CD4-positive, alpha-beta T cell treated with Interleukin-10 for 1 hour (primary cell): Measurements from ENCODE around the gene CES5A.
"Not testable (repeated sequence)": the region's sequence is repeated elsewhere in the genome, so short reads cannot be mapped to it uniquely, and the experiment has no call there.

Experiments used
- DNase-seq: peaks from one replicate; pipeline ENCODE4 v3.0.0-alpha.2; 2020

The CES5A gene, protein sequence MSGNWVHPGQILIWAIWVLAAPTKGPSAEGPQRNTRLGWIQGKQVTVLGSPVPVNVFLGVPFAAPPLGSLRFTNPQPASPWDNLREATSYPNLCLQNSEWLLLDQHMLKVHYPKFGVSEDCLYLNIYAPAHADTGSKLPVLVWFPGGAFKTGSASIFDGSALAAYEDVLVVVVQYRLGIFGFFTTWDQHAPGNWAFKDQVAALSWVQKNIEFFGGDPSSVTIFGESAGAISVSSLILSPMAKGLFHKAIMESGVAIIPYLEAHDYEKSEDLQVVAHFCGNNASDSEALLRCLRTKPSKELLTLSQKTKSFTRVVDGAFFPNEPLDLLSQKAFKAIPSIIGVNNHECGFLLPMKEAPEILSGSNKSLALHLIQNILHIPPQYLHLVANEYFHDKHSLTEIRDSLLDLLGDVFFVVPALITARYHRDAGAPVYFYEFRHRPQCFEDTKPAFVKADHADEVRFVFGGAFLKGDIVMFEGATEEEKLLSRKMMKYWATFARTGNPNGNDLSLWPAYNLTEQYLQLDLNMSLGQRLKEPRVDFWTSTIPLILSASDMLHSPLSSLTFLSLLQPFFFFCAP

GRCh38 chr16:55875273-55875672 is at the start of gene CES5A:
Gene CES5A, minus strand, starts transcription at chr16:55875373. Its CDS starts 152 bp downstream, at chr16:55875221.
- DNase-seq, result no peak

DNA sequence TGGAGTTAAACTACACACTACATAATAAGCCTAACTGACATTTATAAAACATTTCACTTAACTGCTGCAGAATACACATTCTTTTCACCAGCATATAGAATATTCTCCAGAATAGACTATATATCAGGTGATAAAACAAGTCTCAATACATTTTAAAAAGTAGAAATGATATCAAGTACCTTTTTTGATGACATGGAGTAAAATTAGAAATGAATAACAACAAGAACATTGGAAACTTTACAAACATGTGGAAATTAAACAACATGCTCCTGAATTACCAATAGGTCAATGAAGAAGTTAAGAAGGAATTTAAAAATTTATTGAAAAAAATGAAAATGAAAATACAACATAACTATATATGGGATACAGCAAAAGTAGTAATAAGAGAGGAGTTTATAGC is 47.5 kb upstream of the CES5A start:
- DNase-seq, result no peak

DNA sequence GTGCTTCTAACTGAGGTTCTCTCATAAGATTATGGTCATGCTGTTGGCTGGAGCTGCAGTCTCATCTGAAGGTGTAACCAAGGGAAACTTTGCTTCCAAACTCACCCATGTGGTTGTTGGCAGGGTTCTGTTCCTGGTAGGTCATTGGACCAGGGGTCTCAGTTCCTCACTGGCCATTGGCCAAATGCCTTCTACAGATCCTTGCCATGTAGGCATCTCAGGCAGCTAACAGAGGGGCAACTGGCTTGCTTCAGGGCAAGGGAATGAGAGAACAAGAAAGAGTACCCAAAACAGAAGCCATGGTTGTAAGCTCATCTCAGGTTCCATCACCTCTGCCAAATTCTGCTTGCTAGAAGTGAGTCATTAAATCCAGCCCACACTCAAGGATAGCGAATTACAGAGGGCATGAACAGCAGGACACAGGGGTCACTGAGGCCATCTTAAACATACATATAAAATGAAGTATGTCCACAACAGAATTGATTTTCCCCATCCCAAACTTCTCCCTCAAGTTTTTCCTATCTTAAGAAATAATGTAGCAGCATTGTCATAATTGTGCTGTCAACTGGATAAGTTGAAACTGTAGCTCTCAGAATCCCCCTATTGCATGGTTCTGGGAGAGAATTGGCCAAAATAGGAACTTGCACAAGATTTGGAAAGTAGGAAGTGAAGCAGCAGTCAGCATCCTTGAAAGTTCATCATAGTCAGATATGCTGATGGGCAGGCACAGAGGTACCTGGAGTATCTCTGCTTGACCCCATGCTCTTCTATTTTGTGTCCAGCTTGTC is 42.4 kb upstream of the CES5A start:
- no peak for DNase-seq

GRCh38 chr16:55915096-55915827 is 40.1 kb upstream of the CES5A start:
- DNase-seq, result no peak

- DNase-seq, result no peak
These were observed 39.2 kb upstream of the CES5A start for GRCh38 chr16:55914383-55914782.

DNA sequence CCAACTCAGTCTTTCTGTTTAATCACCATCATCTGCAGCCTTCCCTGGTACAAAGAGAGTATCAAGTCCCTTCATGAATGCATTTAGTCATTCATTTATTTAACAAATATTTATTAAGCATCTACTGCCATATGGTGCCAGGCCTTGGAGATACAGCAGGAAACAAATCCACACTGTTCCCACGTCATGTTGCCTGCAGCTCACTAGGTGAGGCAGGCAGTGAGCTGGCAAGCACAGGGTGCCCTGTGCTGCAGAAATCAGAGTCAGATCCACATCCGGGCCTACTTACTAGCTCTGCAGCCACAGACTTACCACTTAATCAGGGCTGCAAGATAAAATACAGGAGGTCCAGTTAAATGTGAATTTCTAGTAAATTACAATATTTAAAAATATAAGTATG is 38.5 kb upstream of the CES5A start:
- DNase-seq, result no peak

DNA sequence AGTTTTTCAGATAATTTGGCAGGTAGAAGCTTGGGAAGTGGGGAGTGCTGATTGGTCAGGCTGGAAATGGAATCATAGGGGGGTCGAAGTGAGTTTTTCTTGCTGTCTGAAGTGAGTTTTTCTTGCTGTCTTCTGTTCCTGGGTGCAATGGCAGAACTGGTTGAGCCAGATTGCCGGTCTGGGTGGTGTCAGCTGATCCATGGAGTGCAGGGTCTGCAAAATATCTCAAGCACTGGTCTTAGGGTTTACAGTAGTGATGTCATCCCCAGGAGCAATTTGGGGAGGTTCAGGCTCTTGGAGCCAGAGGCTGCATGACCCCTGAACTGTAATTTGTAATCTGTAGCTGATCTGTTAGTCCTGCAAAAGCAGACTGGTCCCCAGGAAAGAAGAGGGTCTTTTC is 37.9 kb upstream of the CES5A start:
- DNase-seq, result not testable (repeated sequence)

- no peak for DNase-seq
These were observed 36.8 kb upstream of the CES5A start for GRCh38 chr16:55912022-55912421.

DNA sequence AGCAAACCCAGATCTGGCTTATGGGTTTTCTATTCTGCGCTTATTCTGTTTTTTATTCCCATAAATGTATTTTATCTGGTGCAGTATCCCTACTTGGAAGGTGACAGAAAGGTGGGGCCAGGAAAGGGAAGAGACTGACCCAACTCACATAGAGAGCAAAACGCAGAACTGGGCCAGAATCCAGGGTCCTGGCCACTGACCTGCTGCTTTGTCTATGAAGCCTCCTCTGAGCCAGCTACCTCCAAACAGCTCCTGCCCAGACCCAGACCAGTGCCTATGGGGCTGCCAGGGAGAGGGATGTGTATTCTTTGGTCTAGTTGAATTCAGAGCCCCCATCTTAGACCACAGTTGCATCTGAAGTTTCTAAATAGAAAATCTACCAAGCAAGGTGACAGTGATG is 36.4 kb upstream of the CES5A start:
- DNase-seq, result no peak

- no peak for DNase-seq
These were observed 34.7 kb upstream of the CES5A start for GRCh38 chr16:55909876-55910275.

DNA sequence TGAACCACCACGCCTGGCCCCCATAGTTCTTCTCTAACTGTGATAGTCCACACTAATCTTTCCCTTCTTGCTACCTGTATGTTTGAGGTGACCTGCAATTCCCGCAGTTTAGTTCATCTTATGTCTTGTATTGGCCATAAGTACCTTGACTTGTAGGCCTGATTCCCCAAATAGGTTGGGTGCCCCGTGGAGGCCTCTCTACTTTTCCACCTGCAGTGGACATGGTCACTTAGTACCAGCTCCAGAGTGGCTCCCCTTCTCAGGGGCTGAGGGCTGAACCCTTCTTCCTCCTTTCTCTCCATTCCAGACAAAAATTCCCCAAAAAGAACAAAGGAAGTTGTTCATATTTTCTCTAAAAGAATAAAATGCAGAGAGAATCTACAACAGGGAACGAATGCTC is 33.5 kb upstream of the CES5A start:
- DNase-seq, result no peak

DNA sequence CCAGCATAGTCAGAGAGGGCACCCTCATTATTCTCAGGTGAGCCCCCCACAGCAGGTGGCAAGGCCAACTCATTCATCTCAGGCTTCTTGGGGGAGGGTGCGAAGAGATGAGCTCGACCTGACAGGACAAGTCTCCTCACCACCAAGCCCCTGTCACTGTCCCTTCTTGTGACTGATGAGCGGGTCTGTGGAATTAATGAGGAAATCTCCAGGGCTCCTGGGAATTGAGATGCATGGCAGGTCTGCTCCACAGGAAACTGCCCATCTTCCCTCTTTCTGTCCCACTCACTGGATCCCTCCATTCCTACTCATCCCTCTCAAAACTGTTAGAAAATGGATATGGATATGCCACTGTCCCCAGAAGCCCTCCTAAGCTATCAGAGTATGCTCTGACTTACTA is 32.5 kb upstream of the CES5A start:
- no peak for DNase-seq

GRCh38 chr16:55906123-55906522 is 30.9 kb upstream of the CES5A start:
- no peak for DNase-seq

DNA sequence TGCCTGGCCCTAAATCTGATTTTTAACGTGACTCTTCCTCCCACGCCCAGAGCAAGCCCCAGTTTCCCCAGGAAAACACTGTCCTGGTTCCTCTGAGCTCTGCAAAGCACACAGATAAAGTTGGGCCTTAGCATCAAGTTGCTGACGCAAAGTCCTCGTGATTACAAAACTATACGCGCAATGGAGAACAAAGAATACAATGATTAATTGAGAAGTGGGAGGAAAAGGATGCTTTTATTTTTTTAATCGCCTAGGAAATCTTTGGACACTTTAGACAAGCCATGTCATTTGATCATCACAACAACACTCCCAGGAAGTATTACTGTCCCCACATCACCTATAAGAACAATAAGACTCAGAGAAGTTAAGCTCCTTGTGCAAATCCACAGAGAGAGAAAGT is 30.5 kb upstream of the CES5A start:
- DNase-seq, result no peak

DNA sequence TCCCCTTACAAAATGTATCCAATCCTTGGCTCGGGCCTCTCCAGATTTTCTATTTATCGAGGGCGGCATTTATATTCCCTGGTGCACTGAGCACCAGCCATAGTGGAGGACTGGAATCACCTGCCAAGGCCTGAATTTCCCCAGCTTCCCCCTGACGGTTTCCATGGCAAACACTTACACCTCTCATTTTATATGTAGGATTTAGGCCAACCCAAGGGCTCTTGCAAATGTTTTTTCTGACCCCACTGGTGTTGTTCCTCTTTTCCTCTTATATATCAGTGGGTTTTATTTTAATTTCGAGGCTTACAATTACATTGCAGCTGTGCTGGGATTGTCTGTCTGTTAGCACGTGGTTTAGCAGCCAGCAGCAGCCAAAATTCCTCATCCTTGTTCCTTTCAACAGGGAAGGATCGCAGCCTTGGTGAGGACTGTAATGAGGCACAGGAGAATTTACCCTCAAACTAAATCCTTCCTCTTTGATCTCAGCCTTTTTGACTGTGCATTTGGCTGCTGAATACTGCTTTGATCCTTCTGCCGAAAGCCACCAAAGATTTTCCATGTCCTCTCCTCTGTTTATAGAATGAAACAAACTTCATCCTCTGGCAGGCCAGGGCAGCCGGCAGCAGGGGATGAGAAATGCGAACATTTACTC is 26.5 kb upstream of the CES5A start:
- DNase-seq, result no peak

DNA sequence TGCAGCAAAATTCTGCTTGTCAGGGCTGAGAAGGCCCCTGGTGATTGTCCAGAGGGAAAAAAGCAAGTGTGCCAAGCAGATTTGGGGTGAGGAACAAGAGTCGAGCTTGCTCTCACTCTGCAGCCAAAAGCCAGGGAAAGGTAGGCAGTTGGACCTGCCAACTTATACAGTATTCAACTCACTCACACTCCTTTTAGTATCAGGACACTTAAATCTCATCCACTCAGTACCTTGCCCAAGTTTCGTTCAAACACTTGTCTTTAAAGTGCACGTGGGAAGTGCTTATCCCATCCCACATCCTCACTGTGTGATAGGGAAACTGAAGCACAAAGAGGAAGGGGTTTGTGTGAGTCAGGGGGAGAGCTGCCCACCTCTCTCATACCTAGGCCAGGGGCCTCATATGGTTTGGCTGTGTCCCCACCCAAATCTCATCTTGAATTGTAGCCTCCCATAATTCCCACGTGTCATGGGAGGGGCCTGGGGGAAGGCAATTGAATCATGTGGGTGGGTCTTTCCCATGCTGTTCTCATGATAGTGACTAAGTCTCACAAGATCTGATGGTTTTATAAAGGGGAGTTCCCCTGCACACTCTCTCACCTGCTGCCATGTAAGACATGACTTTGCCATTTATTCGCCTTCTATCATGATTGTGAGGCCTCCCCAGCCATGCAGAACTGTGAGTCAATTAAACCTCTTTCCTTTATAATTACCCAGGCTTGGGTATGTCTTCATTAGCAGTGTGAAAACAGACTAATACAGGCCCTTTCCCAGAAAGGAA is 25.6 kb upstream of the CES5A start:
- DNase-seq, result no peak

DNA sequence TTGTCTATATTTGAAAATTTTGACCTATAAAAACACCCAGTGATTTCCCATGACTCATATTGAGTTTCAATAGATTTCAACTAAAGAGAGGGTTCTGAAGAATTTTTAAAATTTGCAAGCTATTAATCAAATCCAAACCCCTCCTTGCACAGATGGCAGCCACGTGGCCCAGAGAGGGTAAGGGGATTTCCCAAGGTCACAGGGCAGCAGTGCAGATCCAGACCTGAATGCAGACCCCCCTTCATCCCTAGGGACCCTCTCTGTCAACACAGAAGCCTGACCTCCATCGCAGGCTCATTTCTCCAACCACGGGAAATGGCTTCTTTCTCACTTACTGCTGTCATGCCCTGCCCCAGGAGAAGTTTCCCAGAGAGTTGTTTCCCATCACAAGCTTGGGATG is 24.7 kb upstream of the CES5A start:
- DNase-seq, result no peak

GRCh38 chr16:55898592-55898991 is 23.4 kb upstream of the CES5A start:
- DNase-seq, result no peak

DNA sequence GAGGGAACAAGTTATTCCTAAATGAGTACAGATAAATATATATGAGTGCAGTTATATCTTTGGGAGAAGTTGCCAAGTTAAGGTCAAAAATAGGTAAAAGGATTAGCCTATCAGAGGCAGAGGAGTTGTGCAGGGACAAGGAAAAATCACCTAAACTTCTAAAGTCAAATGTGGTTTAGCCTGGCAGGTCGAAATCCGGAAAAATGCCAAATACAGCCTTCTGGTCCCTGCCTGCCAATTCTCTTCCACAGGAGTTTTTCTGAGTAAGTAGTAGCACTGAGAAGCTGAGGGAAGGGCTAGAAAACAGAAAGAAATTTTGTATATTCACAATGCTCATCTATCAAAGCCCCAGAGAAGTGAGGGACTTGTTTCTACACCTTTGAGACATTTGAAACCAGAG is 17.6 kb upstream of the CES5A start:
- no peak for DNase-seq

- no peak for DNase-seq
These were observed 14.3 kb upstream of the CES5A start for GRCh38 chr16:55889518-55889917.

- no peak for DNase-seq
These were observed 13.4 kb upstream of the CES5A start for GRCh38 chr16:55888546-55888945.

DNA sequence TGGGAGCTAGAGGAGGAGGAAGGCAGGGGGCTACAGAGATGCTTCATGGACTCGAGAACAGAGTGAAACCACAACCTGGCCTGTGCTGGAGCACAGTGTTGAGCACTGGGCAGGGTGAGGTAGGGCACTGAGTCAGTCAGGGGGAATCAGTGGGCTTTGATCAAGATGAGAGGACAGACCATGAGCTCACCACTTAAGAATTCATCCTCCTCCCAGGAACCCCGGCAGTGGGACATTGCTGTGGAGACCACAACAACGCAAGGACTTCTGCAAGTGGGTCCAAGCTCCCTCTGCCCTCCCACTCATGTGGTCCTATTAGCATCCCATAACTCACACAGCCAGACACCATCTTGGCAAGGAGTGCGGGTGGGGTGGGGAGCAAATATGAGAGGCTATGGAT is 1.7 kb upstream of the CES5A start:
- no peak for DNase-seq
